IMR-90 (cell line): ENCODE results near the gene SREK1IP1. TPM values are rescaled to one million over a fixed set of nuclear protein-coding genes. Genes with fewer than 3 reads are reported as not detected.

Experiments used
- ATAC-seq: fragments of 200-7000 bp; cut with Tn5 transposase; 2 replicates; pipeline ENCODE4 v1.9.1; 2020; ENCODE audit warnings: low read depth, mild to moderate bottlenecking, moderate library complexity
- BruUV-seq: library from RNA; stranded (reverse); fragments of 400-500 nt; replicated peaks from 2 replicates; lab custom pipeline; 2021; lab: Mats Ljungman, UMichigan
- CTCF ChIA-PET: fragments of 300-600 bp; formaldehyde crosslinking; extraction: SDS; loops from one replicate; lab custom pipeline; 2021; ENCODE audit warnings: antibody characterized with exemption; lab: Yijun Ruan, JAX
- POLR2A ChIA-PET: fragments of 300-600 bp; sonication (Branson Sonifier 250); formaldehyde crosslinking; loops from one replicate; lab custom pipeline; 2022; ENCODE audit warnings: antibody characterized with exemption; ENCODE audit not compliant: unreplicated experiment; lab: Charles Lee
- DNase-seq: peaks from one replicate; pipeline ENCODE4 v3.0.0; 2013
- H2AFZ ChIP-seq: replicated peaks from 2 replicates; pipeline ENCODE3; 2013; ENCODE audit warnings: low read length, mild to moderate bottlenecking; ENCODE audit not compliant: poor library complexity
- H2AK5ac ChIP-seq: 2 replicates; pipeline ENCODE4 v1.6.1; 2013; ENCODE audit warnings: low read depth, low read length, inconsistent platforms
- H2AK9ac ChIP-seq: replicated peaks from 2 replicates; pipeline ENCODE3; 2013; ENCODE audit warnings: mild to moderate bottlenecking, low read depth, low read length, moderate library complexity; ENCODE audit not compliant: poor library complexity
- H2BK120ac ChIP-seq: 2 replicates; pipeline ENCODE4 v1.6.1; 2013; ENCODE audit warnings: low read depth, low read length, inconsistent platforms
- H2BK15ac ChIP-seq: 3 replicates; pipeline ENCODE4 v1.6.1; 2013; ENCODE audit warnings: low read depth, low read length, inconsistent platforms
- H2BK20ac ChIP-seq: 2 replicates; pipeline ENCODE4 v1.6.1; 2013; ENCODE audit warnings: low read depth, mild to moderate bottlenecking, inconsistent platforms, low read length, moderate library complexity
- H2BK5ac ChIP-seq: 2 replicates; pipeline ENCODE4 v1.6.1; 2013; ENCODE audit warnings: mild to moderate bottlenecking, low read depth, low read length, inconsistent platforms; ENCODE audit not compliant: poor library complexity, severe bottlenecking
- H3K14ac ChIP-seq: replicated peaks from 2 replicates; pipeline ENCODE4 v1.6.1; 2013; ENCODE audit warnings: low read depth, low read length, inconsistent platforms
- H3K18ac ChIP-seq: 2 replicates; pipeline ENCODE4 v1.6.1; 2013; ENCODE audit warnings: low read depth, low read length, control low read depth
- H3K23ac ChIP-seq: 2 replicates; pipeline ENCODE4 v1.6.1; 2013; ENCODE audit warnings: low read depth, low read length, inconsistent platforms
- H3K27ac ChIP-seq: 2 replicates; pipeline ENCODE4 v1.5.1; 2013; ENCODE audit warnings: mild to moderate bottlenecking, control low read depth, low read length; ENCODE audit not compliant: insufficient read depth
- H3K27me3 ChIP-seq: 2 replicates; pipeline ENCODE4 v1.6.1; 2013; ENCODE audit warnings: low read length; ENCODE audit not compliant: control insufficient read depth, insufficient read depth
- H3K36me3 ChIP-seq: 2 replicates; pipeline ENCODE4 v1.6.1; 2013; ENCODE audit warnings: low read length, mixed read lengths; ENCODE audit not compliant: control insufficient read depth, insufficient read depth
- H3K4ac ChIP-seq: 2 replicates; pipeline ENCODE4 v1.6.1; 2013; ENCODE audit warnings: low read depth, low read length, inconsistent platforms
- H3K4me1 ChIP-seq: 2 replicates; pipeline ENCODE4 v1.6.1; 2013; ENCODE audit warnings: low read length, mixed read lengths; ENCODE audit not compliant: control insufficient read depth, insufficient read depth
- H3K4me2 ChIP-seq: 2 replicates; pipeline ENCODE4 v1.6.1; 2013; ENCODE audit warnings: low read depth, mild to moderate bottlenecking, control low read depth, low read length, moderate library complexity
- H3K4me3 ChIP-seq: 2 replicates; pipeline ENCODE4 v1.5.1; 2013; ENCODE audit warnings: low read depth, mild to moderate bottlenecking, control low read depth, low read length, moderate library complexity; ENCODE audit not compliant: insufficient read depth
- H3K56ac ChIP-seq: 2 replicates; pipeline ENCODE4 v1.6.1; 2013; ENCODE audit warnings: low read length, inconsistent platforms; ENCODE audit not compliant: insufficient read depth; ENCODE audit errors: extremely low read depth
- H3K79me1 ChIP-seq, 2 experiments: 2 replicates each; pipeline ENCODE4 v1.6.1; 2013; ENCODE audit warnings: low read length in 2 of 2, inconsistent platforms in 1 of 2, low read depth in 1 of 2
- H3K9ac ChIP-seq: 2 replicates; pipeline ENCODE4 v1.6.1; 2013; ENCODE audit warnings: low read depth, low read length, control low read depth
- H3K9me1 ChIP-seq: 2 replicates; pipeline ENCODE4 v1.6.1; 2013; ENCODE audit warnings: low read length, inconsistent platforms; ENCODE audit not compliant: insufficient read depth
- H3K9me3 ChIP-seq: 2 replicates; pipeline ENCODE4 v1.6.1; 2013; ENCODE audit warnings: low read length; ENCODE audit not compliant: control insufficient read depth, insufficient read depth
- H4K20me1 ChIP-seq: 2 replicates; pipeline ENCODE4 v1.6.1; 2013; ENCODE audit warnings: low read length, inconsistent platforms; ENCODE audit not compliant: insufficient read depth
- H4K5ac ChIP-seq: 2 replicates; pipeline ENCODE4 v1.6.1; 2013; ENCODE audit warnings: mild to moderate bottlenecking, low read depth, low read length, control low read depth
- H4K8ac ChIP-seq, 2 experiments: 2 replicates each; pipeline ENCODE4 v1.6.1; 2013; ENCODE audit warnings: low read depth in 2 of 2, low read length in 2 of 2, control low read depth in 1 of 2, inconsistent platforms in 1 of 2
- H4K91ac ChIP-seq: 2 replicates; pipeline ENCODE4 v1.6.1; 2013; ENCODE audit warnings: low read depth, low read length, inconsistent platforms; ENCODE audit not compliant: insufficient read depth
- BHLHE40 ChIP-seq: fragments of 150-350 bp; IDR thresholded peaks from 2 replicates; pipeline ENCODE4 v1.6.1; 2016; ENCODE audit warnings: mild to moderate bottlenecking, low read depth, low read length
- CEBPB ChIP-seq: IDR thresholded peaks from 2 replicates; pipeline ENCODE4 v1.6.1; 2012; ENCODE audit warnings: low read depth, low read length, improper control_type of control experiment
- FOS ChIP-seq: fragments of 150-350 bp; IDR thresholded peaks from 2 replicates; pipeline ENCODE4 v1.6.1; 2016; ENCODE audit warnings: low read depth, low read length
- MAZ ChIP-seq: IDR thresholded peaks from 2 replicates; pipeline ENCODE4 v1.6.1; 2012; ENCODE audit warnings: low read depth, mild to moderate bottlenecking, low read length, improper control_type of control experiment, moderate library complexity, borderline replicate concordance
- MXI1 ChIP-seq: IDR thresholded peaks from 2 replicates; pipeline ENCODE4 v1.6.1; 2012; ENCODE audit warnings: low read depth, mild to moderate bottlenecking, low read length, moderate library complexity, borderline replicate concordance
- NFE2L2 ChIP-seq: fragments of 150-350 bp; IDR thresholded peaks from 2 replicates; pipeline ENCODE4 v1.6.1; 2016; ENCODE audit warnings: low read depth, mild to moderate bottlenecking, low read length
- POLR2A ChIP-seq: IDR thresholded peaks from 2 replicates; pipeline ENCODE4 v1.6.1; 2012; ENCODE audit warnings: mild to moderate bottlenecking, low read depth, low read length
- SMC3 ChIP-seq: fragments of 150-350 bp; IDR thresholded peaks from 2 replicates; pipeline ENCODE4 v1.6.1; 2016; ENCODE audit warnings: low read depth, mild to moderate bottlenecking, antibody characterized with exemption, low read length, moderate library complexity
- dilution Hi-C: fragments of 300-500 bp; cut with HindIII; formaldehyde crosslinking; loops from one replicate; pipeline ENCODE4 v1.14.3; 2018; ENCODE audit warnings: low sequenced_read_pairs; ENCODE audit not compliant: unreplicated experiment
- in situ Hi-C: fragments of 300-500 bp; cut with MboI; formaldehyde crosslinking; loops from 3 replicates; pipeline ENCODE4 v1.14.3; 2019; ENCODE audit warnings: low sequenced_read_pairs, inconsistent platforms, mixed read lengths
- intact Hi-C: fragments of 100-400 bp; cut with micrococcal nuclease; formaldehyde crosslinking; loops from 2 replicates; pipeline ENCODE4 v1.10.0; 2022
- polyA plus RNA-seq, 3 experiments: library from polyadenylated mRNA; depleted of rRNA; stranded (reverse); fragments of >200 nt; gene quantifications; 2 replicates each; pipeline ENCODE4 v1.2.3, GENCODE V29; 2012; ENCODE audit warnings: low replicate concordance in 1 of 3
- total RNA-seq: library from RNA; depleted of rRNA; stranded (reverse); fragments of >200 nt; gene quantifications from 2 replicates; pipeline ENCODE4 v1.2.3, GENCODE V29; 2012
- TF ChIP-seq, protein P1 (sequence below): fragments of 150-350 bp; IDR thresholded peaks from 2 replicates; pipeline ENCODE4 v1.6.1; 2017; ENCODE audit warnings: mild to moderate bottlenecking, antibody characterized with exemption, low read length, low read depth
- TF ChIP-seq, protein P2 (sequence below): conservative IDR thresholded peaks from 2 replicates; pipeline ENCODE4 v1.5.1; 2012; ENCODE audit warnings: mild to moderate bottlenecking, low read depth, low read length, improper control_type of control experiment

Gene SREK1IP1
- total and polyA plus RNA-seq, 2 of the 4 experiments (the other 2 are of a cell fraction) = 3.3 to 6.5 TPM

DNA sequence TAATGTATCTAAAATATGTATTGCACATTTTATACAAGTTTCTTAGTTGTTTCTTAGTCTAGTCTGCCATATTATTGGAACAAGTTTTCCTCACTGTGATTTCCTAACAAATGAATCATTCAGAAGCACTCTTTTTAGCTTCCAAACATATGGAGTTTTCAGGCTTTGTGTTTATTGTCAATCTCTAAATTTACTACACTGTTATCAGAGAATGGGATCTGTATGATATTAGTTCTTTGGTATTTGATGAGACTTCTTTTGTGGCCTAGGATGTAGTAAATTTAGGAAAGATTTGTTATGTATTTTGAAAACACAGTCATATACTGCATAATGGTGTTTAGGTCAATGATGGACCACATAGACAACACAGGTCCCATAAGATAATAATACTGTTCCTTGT is 25.7 kb downstream of the SREK1IP1 start:
- Histone ChIP-seq H3K4ac (no peak overlapping the region), H3K18ac (no peak overlapping the region), H3K27ac (no peak overlapping the region), H2AK9ac (no peak overlapping the region), H2BK5ac (no peak overlapping the region), H3K9me3 (no peaks in the 10 kb centered on the region), H2BK15ac (no peak overlapping the region), H2BK120ac (no peak overlapping the region), H3K56ac (no peak overlapping the region), H3K79me1 (peaks cover 20 to 27% of the 10 kb centered on the region in 2 experiments), H4K20me1 (no peaks in the 10 kb centered on the region), H3K4me1 (no peaks in the 10 kb centered on the region), H3K27me3 (no peaks in the 10 kb centered on the region), H3K14ac (no peak overlapping the region), H2AFZ (no peak overlapping the region), H2AK5ac (no peak overlapping the region), H3K4me3 (no peak overlapping the region), H4K5ac (no peak overlapping the region), H3K4me2 (no peak overlapping the region), H3K23ac (no peak overlapping the region), H4K8ac (no peak overlapping the region), H2BK20ac (no peak overlapping the region), H3K9me1 (peaks cover 3% of the 10 kb centered on the region), H4K91ac (no peak overlapping the region), H3K36me3 (peaks cover 5% of the 10 kb centered on the region), H3K9ac (no peak overlapping the region)
- TF ChIP-seq CEBPB (no peak), BHLHE40 (no peak), MXI1 (no peak), NFE2L2 (no peak), MAZ (no peak), FOS (no peak), SMC3 (no peak), POLR2A (no peak)
- TF ChIP-seq, protein P1, sequence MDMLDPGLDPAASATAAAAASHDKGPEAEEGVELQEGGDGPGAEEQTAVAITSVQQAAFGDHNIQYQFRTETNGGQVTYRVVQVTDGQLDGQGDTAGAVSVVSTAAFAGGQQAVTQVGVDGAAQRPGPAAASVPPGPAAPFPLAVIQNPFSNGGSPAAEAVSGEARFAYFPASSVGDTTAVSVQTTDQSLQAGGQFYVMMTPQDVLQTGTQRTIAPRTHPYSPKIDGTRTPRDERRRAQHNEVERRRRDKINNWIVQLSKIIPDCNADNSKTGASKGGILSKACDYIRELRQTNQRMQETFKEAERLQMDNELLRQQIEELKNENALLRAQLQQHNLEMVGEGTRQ = no peak
- TF ChIP-seq, protein P2, sequence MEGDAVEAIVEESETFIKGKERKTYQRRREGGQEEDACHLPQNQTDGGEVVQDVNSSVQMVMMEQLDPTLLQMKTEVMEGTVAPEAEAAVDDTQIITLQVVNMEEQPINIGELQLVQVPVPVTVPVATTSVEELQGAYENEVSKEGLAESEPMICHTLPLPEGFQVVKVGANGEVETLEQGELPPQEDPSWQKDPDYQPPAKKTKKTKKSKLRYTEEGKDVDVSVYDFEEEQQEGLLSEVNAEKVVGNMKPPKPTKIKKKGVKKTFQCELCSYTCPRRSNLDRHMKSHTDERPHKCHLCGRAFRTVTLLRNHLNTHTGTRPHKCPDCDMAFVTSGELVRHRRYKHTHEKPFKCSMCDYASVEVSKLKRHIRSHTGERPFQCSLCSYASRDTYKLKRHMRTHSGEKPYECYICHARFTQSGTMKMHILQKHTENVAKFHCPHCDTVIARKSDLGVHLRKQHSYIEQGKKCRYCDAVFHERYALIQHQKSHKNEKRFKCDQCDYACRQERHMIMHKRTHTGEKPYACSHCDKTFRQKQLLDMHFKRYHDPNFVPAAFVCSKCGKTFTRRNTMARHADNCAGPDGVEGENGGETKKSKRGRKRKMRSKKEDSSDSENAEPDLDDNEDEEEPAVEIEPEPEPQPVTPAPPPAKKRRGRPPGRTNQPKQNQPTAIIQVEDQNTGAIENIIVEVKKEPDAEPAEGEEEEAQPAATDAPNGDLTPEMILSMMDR = no peak
- BruUV-seq = no TSS peak
- ChIA-PET CTCF (no interaction called here), POLR2A (no interaction called here)
- intact Hi-C loops = no loop called here
- peak; percentile 37 for DNase-seq
- ATAC-seq = peak; percentile 56
- in situ Hi-C loops = no loop called here
- dilution Hi-C loops = no loop called here
